Liver (tissue), 9 donors: ENCODE measurements around the gene CILP. TPM values are rescaled to one million over a fixed set of nuclear protein-coding genes. Genes with fewer than 3 reads are reported as not detected.

ENCODE experiments used
- DNase-seq: peaks from one replicate; pipeline ENCODE4 v3.0.0-alpha.2; 2017; ENCODE audit warnings: low spot score
- H3K27ac ChIP-seq, 2 donors: one replicate each; pipeline ENCODE4 v1.7.0; 2013; ENCODE audit warnings: inconsistent platforms in 2 of 2, low read length in 2 of 2, control low read depth in 1 of 2, low read depth in 1 of 2, mild to moderate bottlenecking in 1 of 2
- H3K27me3 ChIP-seq, 4 donors: one replicate each; pipeline versions ENCODE4 v1.6.1 to v1.7.0; 2013; ENCODE audit warnings: low read length in 3 of 4, inconsistent platforms in 1 of 4, mild to moderate bottlenecking in 1 of 4, moderate library complexity in 1 of 4; ENCODE audit not compliant: control insufficient read depth in 4 of 4, insufficient read depth in 4 of 4
- H3K36me3 ChIP-seq, 4 donors: one replicate each; pipeline versions ENCODE4 v1.6.1 to v1.7.0; 2013; ENCODE audit warnings: low read length in 3 of 4, mild to moderate bottlenecking in 3 of 4, low read depth in 1 of 4, moderate library complexity in 1 of 4; ENCODE audit not compliant: control insufficient read depth in 4 of 4, insufficient read depth in 3 of 4
- H3K4me1 ChIP-seq, 4 donors: one replicate each; pipeline versions ENCODE4 v1.6.1 to v1.7.0; 2013; ENCODE audit warnings: low read length in 3 of 4, mild to moderate bottlenecking in 3 of 4, moderate library complexity in 1 of 4; ENCODE audit not compliant: control insufficient read depth in 4 of 4, insufficient read depth in 4 of 4
- H3K4me3 ChIP-seq, 3 donors: one replicate each; pipeline versions ENCODE4 v1.6.1 to v1.7.0; 2013; ENCODE audit warnings: low read length in 3 of 3, control low read depth in 1 of 3, low read depth in 1 of 3, mild to moderate bottlenecking in 1 of 3
- H3K9ac ChIP-seq, 2 donors: one replicate each; pipeline ENCODE4 v1.7.0; 2013; ENCODE audit warnings: low read length in 2 of 2, mild to moderate bottlenecking in 2 of 2, moderate library complexity in 2 of 2, control low read depth in 1 of 2, low read depth in 1 of 2
- H3K9me3 ChIP-seq, 4 donors: one replicate each; pipeline versions ENCODE4 v1.6.1 to v1.7.0; 2013; ENCODE audit warnings: low read length in 3 of 4; ENCODE audit not compliant: control insufficient read depth in 4 of 4
- EGR1 ChIP-seq, 2 donors: IDR thresholded peaks; 2 replicates each; pipeline ENCODE4 v1.6.1; 2016 to 2018; ENCODE audit warnings: antibody characterized with exemption in 2 of 2, low read depth in 2 of 2
- FOXA1 ChIP-seq: IDR thresholded peaks from 2 replicates; pipeline ENCODE4 v1.6.1; 2016; ENCODE audit warnings: antibody characterized with exemption
- FOXA2 ChIP-seq: IDR thresholded peaks from 2 replicates; pipeline ENCODE4 v1.6.1; 2016; ENCODE audit warnings: antibody characterized with exemption
- GABPA ChIP-seq, 2 donors: IDR thresholded peaks in 1 of 2; conservative IDR thresholded peaks in 1 of 2; 2 replicates each; pipeline ENCODE4 v1.6.1; 2016; ENCODE audit warnings: antibody characterized with exemption in 2 of 2, mild to moderate bottlenecking in 1 of 2, moderate library complexity in 1 of 2
- HNF4A ChIP-seq, 2 donors: conservative IDR thresholded peaks; 2 replicates each; pipeline ENCODE4 v1.6.1; 2016; ENCODE audit warnings: antibody characterized with exemption in 2 of 2, mild to moderate bottlenecking in 2 of 2
- HNF4G ChIP-seq: IDR thresholded peaks from 2 replicates; pipeline ENCODE4 v1.6.1; 2016; ENCODE audit warnings: antibody characterized with exemption
- JUND ChIP-seq, 2 donors: IDR thresholded peaks; 2 replicates each; pipeline ENCODE4 v1.6.1; 2016; ENCODE audit warnings: antibody characterized with exemption in 2 of 2
- NR2F2 ChIP-seq: IDR thresholded peaks from 2 replicates; pipeline ENCODE4 v1.6.1; 2016; ENCODE audit warnings: antibody characterized with exemption
- RAD21 ChIP-seq, 2 donors: IDR thresholded peaks; 2 replicates each; pipeline ENCODE4 v1.6.1; 2016; ENCODE audit warnings: antibody characterized with exemption in 2 of 2, mild to moderate bottlenecking in 2 of 2
- RXRA ChIP-seq, 2 donors: IDR thresholded peaks; 2 replicates each; pipeline ENCODE4 v1.6.1; 2017 to 2018; ENCODE audit warnings: antibody characterized with exemption in 2 of 2, mild to moderate bottlenecking in 1 of 2
- SP1 ChIP-seq: IDR thresholded peaks from 2 replicates; pipeline ENCODE4 v1.6.1; 2018; ENCODE audit warnings: antibody characterized with exemption, mild to moderate bottlenecking
- TAF1 ChIP-seq: conservative IDR thresholded peaks from 2 replicates; pipeline ENCODE4 v1.6.1; 2016; ENCODE audit warnings: antibody characterized with exemption, mild to moderate bottlenecking
- YY1 ChIP-seq: IDR thresholded peaks from 2 replicates; pipeline ENCODE4 v1.6.1; 2016; ENCODE audit warnings: antibody characterized with exemption, mild to moderate bottlenecking
- WGBS: extraction: QIAGEN DNeasy Blood & Tissue Kit; methylation state at CpG from one replicate; pipeline ENCODE4 v1.1.7; 2013; 5-methylcytosine and 5-hydroxymethylcytosine counted together
- polyA plus RNA-seq, 2 donors: library from polyadenylated mRNA; stranded (reverse) in 1 of 2; unstranded in 1 of 2; fragments of 200-250 nt in 1 of 2; fragments of >200 nt in 1 of 2; fragmentation: Nextera tagmentation in 1 of 2; extraction: Ambion mirVana in 1 of 2; gene quantifications; one replicate each; pipeline versions ENCODE4 v1.2.1 to v1.2.3, GENCODE V29; 2013 to 2015
- total RNA-seq, 2 donors: library from RNA; depleted of rRNA; stranded (reverse); fragments of >200 nt; gene quantifications; one replicate each; pipeline ENCODE4 v1.2.3, GENCODE V29; 2014
- TF ChIP-seq, protein P1 (sequence below): IDR thresholded peaks from 2 replicates; pipeline ENCODE4 v1.6.1; 2016; ENCODE audit warnings: antibody characterized with exemption
- TF ChIP-seq, protein P2 (sequence below): IDR thresholded peaks from 2 replicates; pipeline ENCODE4 v1.6.1; 2016; ENCODE audit warnings: antibody characterized with exemption
- TF ChIP-seq, protein P3 (sequence below): IDR thresholded peaks from 2 replicates; pipeline ENCODE4 v1.6.1; 2016; ENCODE audit warnings: antibody characterized with exemption
- TF ChIP-seq, protein P4 (sequence below): IDR thresholded peaks from 2 replicates; pipeline ENCODE4 v1.6.1; 2016; ENCODE audit warnings: antibody characterized with exemption, mild to moderate bottlenecking
- TF ChIP-seq, protein P5 (sequence below): fragments of 150-350 bp; IDR thresholded peaks from 2 replicates; pipeline ENCODE4 v1.5.1; 2017; ENCODE audit warnings: improper control_type of control experiment, low read depth, low read length; ENCODE audit not compliant: missing input control
- donor health status: healthy.
- donor health status: healthy.
- donor health status: healthy.
- donor health status: healthy.
- donor health status: healthy.

CILP gene
- total and polyA plus RNA-seq, 4 donors = 0.28 to 2.6 (median 0.44) TPM

DNA sequence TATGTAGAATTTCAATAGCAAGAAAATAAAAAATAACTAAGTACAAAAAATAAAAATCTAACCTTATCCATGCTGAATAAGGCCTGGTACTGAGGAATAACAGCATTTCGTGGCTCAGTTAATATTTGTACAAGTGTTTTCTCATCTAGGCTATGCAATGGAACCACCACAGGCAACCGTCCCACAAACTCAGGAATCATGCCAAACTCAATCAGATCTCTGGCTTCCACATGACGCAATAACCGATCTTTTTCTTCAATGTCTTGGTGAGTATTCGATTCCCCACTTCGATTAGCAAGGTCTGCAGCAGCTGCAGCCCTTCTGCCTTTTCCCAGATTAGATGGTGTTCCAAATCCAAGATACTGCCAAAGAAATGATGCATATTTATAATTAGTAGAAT is 56.6 kb downstream of the CILP start:
- H3K4me3 ChIP-seq = no peak overlapping the region
- peaks cover 15 to 70% (median 57%) of the 10 kb centered on the region in 4 donors for H3K36me3 ChIP-seq
- H3K4me1 ChIP-seq = peaks cover 0 to 13% (median 8%) of the 10 kb centered on the region in 4 donors
- TF ChIP-seq JUND (IDR thresholded peaks at IDR 0.05) = no peak
- TF ChIP-seq, protein P1, sequence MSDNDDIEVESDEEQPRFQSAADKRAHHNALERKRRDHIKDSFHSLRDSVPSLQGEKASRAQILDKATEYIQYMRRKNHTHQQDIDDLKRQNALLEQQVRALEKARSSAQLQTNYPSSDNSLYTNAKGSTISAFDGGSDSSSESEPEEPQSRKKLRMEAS = no peak
- TF ChIP-seq SP1 = peak; percentile 30
- TF ChIP-seq FOXA2 = no peak
- no peak for TF ChIP-seq HNF4G
- TF ChIP-seq RXRA (IDR thresholded peaks at IDR 0.05) = peak in 1 of 2 donors; percentile 13
- no peak for TF ChIP-seq TAF1
- TF ChIP-seq, protein P2, sequence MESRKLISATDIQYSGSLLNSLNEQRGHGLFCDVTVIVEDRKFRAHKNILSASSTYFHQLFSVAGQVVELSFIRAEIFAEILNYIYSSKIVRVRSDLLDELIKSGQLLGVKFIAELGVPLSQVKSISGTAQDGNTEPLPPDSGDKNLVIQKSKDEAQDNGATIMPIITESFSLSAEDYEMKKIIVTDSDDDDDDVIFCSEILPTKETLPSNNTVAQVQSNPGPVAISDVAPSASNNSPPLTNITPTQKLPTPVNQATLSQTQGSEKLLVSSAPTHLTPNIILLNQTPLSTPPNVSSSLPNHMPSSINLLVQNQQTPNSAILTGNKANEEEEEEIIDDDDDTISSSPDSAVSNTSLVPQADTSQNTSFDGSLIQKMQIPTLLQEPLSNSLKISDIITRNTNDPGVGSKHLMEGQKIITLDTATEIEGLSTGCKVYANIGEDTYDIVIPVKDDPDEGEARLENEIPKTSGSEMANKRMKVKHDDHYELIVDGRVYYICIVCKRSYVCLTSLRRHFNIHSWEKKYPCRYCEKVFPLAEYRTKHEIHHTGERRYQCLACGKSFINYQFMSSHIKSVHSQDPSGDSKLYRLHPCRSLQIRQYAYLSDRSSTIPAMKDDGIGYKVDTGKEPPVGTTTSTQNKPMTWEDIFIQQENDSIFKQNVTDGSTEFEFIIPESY = peak; percentile 22
- TF ChIP-seq YY1 = peak; percentile 44
- no peak for TF ChIP-seq EGR1 (IDR thresholded peaks at IDR 0.05; ENCODE audit: low read depth in 2 of 2)
- no peak for TF ChIP-seq NR2F2
- peak in 1 of 2 donors; percentile 46 for TF ChIP-seq HNF4A (conservative IDR thresholded peaks at IDR 0.05)
- TF ChIP-seq, protein P3, sequence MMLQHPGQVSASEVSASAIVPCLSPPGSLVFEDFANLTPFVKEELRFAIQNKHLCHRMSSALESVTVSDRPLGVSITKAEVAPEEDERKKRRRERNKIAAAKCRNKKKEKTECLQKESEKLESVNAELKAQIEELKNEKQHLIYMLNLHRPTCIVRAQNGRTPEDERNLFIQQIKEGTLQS = peak; percentile 62
- TF ChIP-seq FOXA1 = no peak
- TF ChIP-seq RAD21 (IDR thresholded peaks at IDR 0.05) = peak in 1 of 2 donors; percentile 47
- TF ChIP-seq, protein P4, sequence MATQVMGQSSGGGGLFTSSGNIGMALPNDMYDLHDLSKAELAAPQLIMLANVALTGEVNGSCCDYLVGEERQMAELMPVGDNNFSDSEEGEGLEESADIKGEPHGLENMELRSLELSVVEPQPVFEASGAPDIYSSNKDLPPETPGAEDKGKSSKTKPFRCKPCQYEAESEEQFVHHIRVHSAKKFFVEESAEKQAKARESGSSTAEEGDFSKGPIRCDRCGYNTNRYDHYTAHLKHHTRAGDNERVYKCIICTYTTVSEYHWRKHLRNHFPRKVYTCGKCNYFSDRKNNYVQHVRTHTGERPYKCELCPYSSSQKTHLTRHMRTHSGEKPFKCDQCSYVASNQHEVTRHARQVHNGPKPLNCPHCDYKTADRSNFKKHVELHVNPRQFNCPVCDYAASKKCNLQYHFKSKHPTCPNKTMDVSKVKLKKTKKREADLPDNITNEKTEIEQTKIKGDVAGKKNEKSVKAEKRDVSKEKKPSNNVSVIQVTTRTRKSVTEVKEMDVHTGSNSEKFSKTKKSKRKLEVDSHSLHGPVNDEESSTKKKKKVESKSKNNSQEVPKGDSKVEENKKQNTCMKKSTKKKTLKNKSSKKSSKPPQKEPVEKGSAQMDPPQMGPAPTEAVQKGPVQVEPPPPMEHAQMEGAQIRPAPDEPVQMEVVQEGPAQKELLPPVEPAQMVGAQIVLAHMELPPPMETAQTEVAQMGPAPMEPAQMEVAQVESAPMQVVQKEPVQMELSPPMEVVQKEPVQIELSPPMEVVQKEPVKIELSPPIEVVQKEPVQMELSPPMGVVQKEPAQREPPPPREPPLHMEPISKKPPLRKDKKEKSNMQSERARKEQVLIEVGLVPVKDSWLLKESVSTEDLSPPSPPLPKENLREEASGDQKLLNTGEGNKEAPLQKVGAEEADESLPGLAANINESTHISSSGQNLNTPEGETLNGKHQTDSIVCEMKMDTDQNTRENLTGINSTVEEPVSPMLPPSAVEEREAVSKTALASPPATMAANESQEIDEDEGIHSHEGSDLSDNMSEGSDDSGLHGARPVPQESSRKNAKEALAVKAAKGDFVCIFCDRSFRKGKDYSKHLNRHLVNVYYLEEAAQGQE = no peak
- TF ChIP-seq, protein P5, sequence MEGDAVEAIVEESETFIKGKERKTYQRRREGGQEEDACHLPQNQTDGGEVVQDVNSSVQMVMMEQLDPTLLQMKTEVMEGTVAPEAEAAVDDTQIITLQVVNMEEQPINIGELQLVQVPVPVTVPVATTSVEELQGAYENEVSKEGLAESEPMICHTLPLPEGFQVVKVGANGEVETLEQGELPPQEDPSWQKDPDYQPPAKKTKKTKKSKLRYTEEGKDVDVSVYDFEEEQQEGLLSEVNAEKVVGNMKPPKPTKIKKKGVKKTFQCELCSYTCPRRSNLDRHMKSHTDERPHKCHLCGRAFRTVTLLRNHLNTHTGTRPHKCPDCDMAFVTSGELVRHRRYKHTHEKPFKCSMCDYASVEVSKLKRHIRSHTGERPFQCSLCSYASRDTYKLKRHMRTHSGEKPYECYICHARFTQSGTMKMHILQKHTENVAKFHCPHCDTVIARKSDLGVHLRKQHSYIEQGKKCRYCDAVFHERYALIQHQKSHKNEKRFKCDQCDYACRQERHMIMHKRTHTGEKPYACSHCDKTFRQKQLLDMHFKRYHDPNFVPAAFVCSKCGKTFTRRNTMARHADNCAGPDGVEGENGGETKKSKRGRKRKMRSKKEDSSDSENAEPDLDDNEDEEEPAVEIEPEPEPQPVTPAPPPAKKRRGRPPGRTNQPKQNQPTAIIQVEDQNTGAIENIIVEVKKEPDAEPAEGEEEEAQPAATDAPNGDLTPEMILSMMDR = no peak
- TF ChIP-seq GABPA (IDR thresholded peaks at IDR 0.05 in 1 of 2, conservative IDR thresholded peaks at IDR 0.05 in 1 of 2) = no peak
- DNase-seq = no peak
- 32% methylated on average over 6 of the region's 6 CpGs for WGBS
- H3K9ac ChIP-seq = peak overlapping the region in 1 of 2 donors; percentile 66
- peak overlapping the region; percentile 16 to 35 for H3K27ac ChIP-seq
- H3K27me3 ChIP-seq = no peaks in the 10 kb centered on the region
- H3K9me3 ChIP-seq = no peaks in the 10 kb centered on the region
